GM12874 (cell line): ENCODE data around the gene ZNF154.

Experiments
- CTCF ChIP-seq: IDR thresholded peaks from 2 replicates; pipeline ENCODE4 v1.5.1; 2011; ENCODE audit warnings: low read depth, mild to moderate bottlenecking, control low read depth, low read length, moderate library complexity; ENCODE audit not compliant: insufficient read depth

ZNF154 gene

GRCh38 chr19:57672466-57672865 is 36.5 kb downstream of the ZNF154 start:
- TF ChIP-seq CTCF: no peak

GRCh38 chr19:57671124-57671895 is 37.7 kb downstream of the ZNF154 start:
- TF ChIP-seq CTCF: no peak

DNA sequence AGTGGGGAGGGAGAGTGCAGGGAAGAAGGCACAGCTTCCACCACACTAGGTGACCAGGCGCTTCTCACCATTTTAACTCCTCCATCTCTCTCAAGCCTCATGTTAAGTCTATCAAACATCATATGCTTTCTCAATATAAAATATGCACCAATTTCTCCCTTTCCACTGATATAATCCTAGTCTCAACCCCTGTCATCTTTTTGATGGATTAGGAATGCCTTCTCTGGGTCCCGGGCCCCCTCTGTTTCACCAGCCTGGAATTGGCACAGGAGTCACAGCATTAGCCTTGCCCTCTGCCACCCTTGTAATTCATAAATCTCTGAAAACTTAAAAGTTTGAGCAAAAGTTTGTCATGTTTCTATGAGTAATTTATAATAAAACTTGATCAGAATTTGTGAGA is 40.4 kb downstream of the ZNF154 start, which contains the start of gene ZSCAN4:
Gene ZSCAN4 (plus strand): TSS at position 301 of the 400 bp plus-strand sequence. CDS start 7,211 bp downstream, outside the sequence.
- no peak for TF ChIP-seq CTCF

DNA sequence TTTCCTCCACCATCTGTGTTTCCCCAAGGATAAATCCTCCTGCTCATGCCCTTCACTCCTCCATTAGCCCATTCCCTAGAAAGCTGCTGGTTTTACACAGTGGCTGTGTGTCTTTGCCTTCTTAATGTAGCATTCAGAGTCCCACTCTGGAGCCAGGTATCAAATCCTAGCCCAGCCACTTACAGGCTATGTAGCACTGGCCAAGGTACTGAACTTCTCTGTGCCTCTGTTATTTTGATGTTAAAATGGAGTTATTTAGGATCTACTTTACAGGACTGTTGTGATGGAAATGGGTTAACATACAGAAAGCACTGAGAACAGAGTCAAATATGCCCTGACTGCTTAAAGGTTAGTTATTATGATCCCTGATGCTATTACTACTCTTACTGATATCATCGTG is 41.8 kb downstream of the ZNF154 start:
- TF ChIP-seq CTCF: no peak

DNA sequence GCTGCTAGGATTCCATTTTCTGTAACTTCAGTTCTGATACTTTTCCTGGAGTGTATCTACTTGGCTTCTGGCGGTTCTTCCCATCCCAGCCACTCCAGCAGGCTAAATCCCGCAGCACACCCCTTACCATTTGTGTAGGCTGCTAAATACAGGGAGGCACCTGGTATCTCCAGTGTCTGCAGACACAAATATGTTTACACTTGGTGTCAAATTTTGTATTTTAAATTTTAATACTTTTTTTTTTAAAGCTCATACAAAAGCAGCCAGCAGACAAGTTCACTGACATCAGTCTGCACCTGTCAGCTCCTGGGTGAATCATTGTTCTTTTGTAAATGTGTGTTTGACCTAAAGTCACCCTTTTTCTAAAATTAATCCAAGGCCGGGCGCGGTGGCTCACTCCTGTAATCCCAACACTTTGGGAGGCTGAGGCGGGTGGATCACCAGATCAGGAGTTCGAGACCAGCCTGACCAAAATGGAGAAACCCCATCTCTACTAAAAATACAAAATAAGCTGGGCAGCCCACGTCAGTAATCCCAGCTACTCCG is 43.7 kb downstream of the ZNF154 start:
- no peak for TF ChIP-seq CTCF

DNA sequence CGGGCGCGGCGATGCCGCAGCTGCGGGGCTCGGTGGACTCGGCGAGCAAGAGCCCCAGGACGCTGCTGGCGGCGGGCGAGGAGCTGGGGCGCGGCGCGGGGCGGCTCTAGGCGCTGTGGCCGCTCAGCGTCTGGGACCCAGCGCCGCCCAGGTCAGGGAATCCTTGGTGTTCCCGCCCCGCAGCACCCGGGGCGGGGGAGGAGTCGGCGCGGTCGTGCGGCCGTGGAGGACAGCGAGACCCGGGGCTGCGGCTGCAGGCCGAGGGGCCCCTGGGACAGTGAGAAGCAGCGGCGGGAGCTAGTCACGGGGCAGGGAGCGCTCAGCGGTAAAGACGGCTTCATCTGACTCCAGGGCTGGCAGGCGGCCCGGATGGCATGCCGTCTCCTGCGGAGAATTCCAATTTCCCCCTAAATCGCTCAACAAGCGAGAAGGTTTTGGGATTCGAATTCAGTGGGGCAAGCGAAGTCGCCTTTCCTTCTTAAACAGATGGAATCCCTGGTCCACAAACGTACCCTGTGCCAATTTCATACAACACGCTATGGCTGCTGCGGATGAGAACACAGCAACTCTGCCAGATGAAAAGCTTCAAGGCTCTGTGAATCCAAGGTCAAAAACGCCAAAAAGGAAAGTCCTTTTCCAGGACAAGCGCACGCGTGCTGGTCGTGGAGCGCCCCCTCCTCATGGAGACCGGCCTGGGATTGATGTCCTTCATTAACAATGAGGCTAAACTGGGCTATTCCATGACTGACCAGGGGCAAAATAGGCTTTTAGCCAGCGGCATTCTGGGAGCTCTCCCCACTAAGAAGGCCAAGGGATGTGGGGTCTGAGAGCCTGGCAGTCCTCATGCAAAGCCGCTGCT is 44.5 kb downstream of the ZNF154 start:
- TF ChIP-seq CTCF: no peak

DNA sequence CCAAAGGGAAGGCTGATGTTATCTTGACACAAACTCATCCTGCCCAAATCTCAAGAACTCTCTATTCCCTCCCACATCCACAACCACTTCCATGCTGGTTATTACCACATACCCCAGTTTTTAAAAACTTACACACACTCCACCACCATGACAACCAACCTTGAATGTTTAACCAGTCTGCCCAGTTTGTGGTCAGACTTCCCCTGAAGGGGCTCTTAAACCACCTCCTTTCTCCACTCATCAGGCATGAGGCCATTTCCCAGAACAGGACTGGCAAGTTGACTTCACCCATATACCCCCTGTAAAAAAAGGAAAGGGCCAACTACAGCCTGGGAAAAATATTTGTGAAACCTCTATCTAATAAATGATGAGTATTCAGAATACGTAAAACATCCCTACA is 52.7 kb downstream of the ZNF154 start:
- no peak for TF ChIP-seq CTCF
